NCI-H1436 treated with DMSO at 0.1 percent for 48 hours (cell line): ENCODE results near the gene SAV1.
"Not testable (repeated sequence)": the region's sequence is repeated elsewhere in the genome, so short reads cannot be mapped to it uniquely, and the experiment has no call there.

Experiments
- DNase-seq: peaks from one replicate; lab custom pipeline; 2025; lab: John Stamatoyannopoulos, UW

SAV1 gene

GRCh38 chr14:50667996-50668825 lies at the start of gene SAV1:
TSS of gene SAV1 (minus strand) at chr14:50668306. CDS start at chr14:50667967, 339 bp downstream.
- no peak for DNase-seq

GRCh38 chr14:50717811-50718210 lies 49.7 kb upstream of the SAV1 start:
- DNase-seq: no peak

- no peak for DNase-seq
Measured at GRCh38 chr14:50714450-50715073, 46.5 kb upstream of the SAV1 start.

GRCh38 chr14:50711043-50711442 lies 42.9 kb upstream of the SAV1 start:
- DNase-seq: no peak

- DNase-seq: no peak
Measured at GRCh38 chr14:50705026-50705593, 37.0 kb upstream of the SAV1 start.

GRCh38 chr14:50704454-50705010 lies 36.4 kb upstream of the SAV1 start:
- DNase-seq: no peak

GRCh38 chr14:50697659-50698290 lies 29.7 kb upstream of the SAV1 start:
- DNase-seq: no peak

GRCh38 chr14:50694260-50694659 lies 26.2 kb upstream of the SAV1 start:
- DNase-seq: not testable (repeated sequence)

- no peak for DNase-seq
Measured at GRCh38 chr14:50688875-50689274, 20.8 kb upstream of the SAV1 start.

- DNase-seq: no peak
Measured at GRCh38 chr14:50679674-50680073, 11.6 kb upstream of the SAV1 start.

GRCh38 chr14:50678163-50678562 lies 10.1 kb upstream of the SAV1 start:
- DNase-seq: no peak

- no peak for DNase-seq
Measured at GRCh38 chr14:50677527-50678063, 9.5 kb upstream of the SAV1 start.

GRCh38 chr14:50676814-50677516 lies 8.9 kb upstream of the SAV1 start:
- DNase-seq: no peak

- no peak for DNase-seq
Measured at GRCh38 chr14:50675597-50675996, 7.5 kb upstream of the SAV1 start.

GRCh38 chr14:50670866-50671256 lies 2.8 kb upstream of the SAV1 start:
- no peak for DNase-seq

GRCh38 chr14:50670196-50670865 lies 2.2 kb upstream of the SAV1 start:
- no peak for DNase-seq

GRCh38 chr14:50669441-50669986 lies 1.4 kb upstream of the SAV1 start:
- DNase-seq: no peak

GRCh38 chr14:50668826-50669143 lies 679 bp upstream of the SAV1 start:
- no peak for DNase-seq

GRCh38 chr14:50667684-50667995 lies 466 bp downstream of the SAV1 start:
- no peak for DNase-seq

- DNase-seq: no peak
Measured at GRCh38 chr14:50666772-50667683, 1.1 kb downstream of the SAV1 start.
